Measurements from ENCODE around the gene AP2B1.
A peak's percentile ranks its signal among the peaks of the same experiment; 100 is the strongest.

AP2B1 gene

GRCh38 chr17:35596072-35596471, 8.9 kb downstream of the AP2B1 start:
- Mint-ChIP-seq H3K4me3 (no peak overlapping the region), H3K36me3 (ENCODE audit: low read depth) (peaks cover 68% of the 10 kb centered on the region), H3K9me3 (no peaks in the 10 kb centered on the region), H3K27me3 (ENCODE audit: low read depth, poor library complexity) (no peaks in the 10 kb centered on the region), H3K4me1 (no peaks in the 10 kb centered on the region), H3K27ac (no peak overlapping the region)
- TF ChIP-seq, protein P1, sequence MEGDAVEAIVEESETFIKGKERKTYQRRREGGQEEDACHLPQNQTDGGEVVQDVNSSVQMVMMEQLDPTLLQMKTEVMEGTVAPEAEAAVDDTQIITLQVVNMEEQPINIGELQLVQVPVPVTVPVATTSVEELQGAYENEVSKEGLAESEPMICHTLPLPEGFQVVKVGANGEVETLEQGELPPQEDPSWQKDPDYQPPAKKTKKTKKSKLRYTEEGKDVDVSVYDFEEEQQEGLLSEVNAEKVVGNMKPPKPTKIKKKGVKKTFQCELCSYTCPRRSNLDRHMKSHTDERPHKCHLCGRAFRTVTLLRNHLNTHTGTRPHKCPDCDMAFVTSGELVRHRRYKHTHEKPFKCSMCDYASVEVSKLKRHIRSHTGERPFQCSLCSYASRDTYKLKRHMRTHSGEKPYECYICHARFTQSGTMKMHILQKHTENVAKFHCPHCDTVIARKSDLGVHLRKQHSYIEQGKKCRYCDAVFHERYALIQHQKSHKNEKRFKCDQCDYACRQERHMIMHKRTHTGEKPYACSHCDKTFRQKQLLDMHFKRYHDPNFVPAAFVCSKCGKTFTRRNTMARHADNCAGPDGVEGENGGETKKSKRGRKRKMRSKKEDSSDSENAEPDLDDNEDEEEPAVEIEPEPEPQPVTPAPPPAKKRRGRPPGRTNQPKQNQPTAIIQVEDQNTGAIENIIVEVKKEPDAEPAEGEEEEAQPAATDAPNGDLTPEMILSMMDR (IDR thresholded peaks at IDR 0.05), result no peak
- no peak for DNase-seq

GRCh38 chr17:35596530-35597233, 9.6 kb downstream of the AP2B1 start:
- Mint-ChIP-seq H3K36me3 (ENCODE audit: low read depth) (peaks cover 69% of the 10 kb centered on the region), H3K9me3 (no peaks in the 10 kb centered on the region), H3K4me3 (no peak overlapping the region), H3K4me1 (no peaks in the 10 kb centered on the region), H3K27ac (no peak overlapping the region), H3K27me3 (ENCODE audit: low read depth, poor library complexity) (no peaks in the 10 kb centered on the region)
- peak; percentile 27 for DNase-seq
- TF ChIP-seq, protein P1 (IDR thresholded peaks at IDR 0.05), result peak; percentile 18

GRCh38 chr17:35597604-35598003, 10.5 kb downstream of the AP2B1 start:
- TF ChIP-seq, protein P1 (IDR thresholded peaks at IDR 0.05), result no peak
- no peak overlapping the region for H3K4me3 Mint-ChIP-seq
- no peak overlapping the region for H3K27ac Mint-ChIP-seq
- H3K9me3 Mint-ChIP-seq, result no peaks in the 10 kb centered on the region
- H3K36me3 Mint-ChIP-seq (ENCODE audit: low read depth), result peaks cover 78% of the 10 kb centered on the region
- H3K4me1 Mint-ChIP-seq, result no peaks in the 10 kb centered on the region
- no peak for DNase-seq
- H3K27me3 Mint-ChIP-seq (ENCODE audit: low read depth, poor library complexity), result no peaks in the 10 kb centered on the region

GRCh38 chr17:35603674-35604073, 16.6 kb downstream of the AP2B1 start:
- H3K27me3 Mint-ChIP-seq (ENCODE audit: low read depth, poor library complexity), result no peaks in the 10 kb centered on the region
- peak overlapping the region; percentile 54 for H3K27ac Mint-ChIP-seq
- no peak for DNase-seq
- TF ChIP-seq, protein P1 (IDR thresholded peaks at IDR 0.05), result no peak
- peaks cover 66% of the 10 kb centered on the region for H3K36me3 Mint-ChIP-seq (ENCODE audit: low read depth)
- no peak overlapping the region for H3K4me3 Mint-ChIP-seq
- H3K4me1 Mint-ChIP-seq, result no peaks in the 10 kb centered on the region
- no peaks in the 10 kb centered on the region for H3K9me3 Mint-ChIP-seq

DNA sequence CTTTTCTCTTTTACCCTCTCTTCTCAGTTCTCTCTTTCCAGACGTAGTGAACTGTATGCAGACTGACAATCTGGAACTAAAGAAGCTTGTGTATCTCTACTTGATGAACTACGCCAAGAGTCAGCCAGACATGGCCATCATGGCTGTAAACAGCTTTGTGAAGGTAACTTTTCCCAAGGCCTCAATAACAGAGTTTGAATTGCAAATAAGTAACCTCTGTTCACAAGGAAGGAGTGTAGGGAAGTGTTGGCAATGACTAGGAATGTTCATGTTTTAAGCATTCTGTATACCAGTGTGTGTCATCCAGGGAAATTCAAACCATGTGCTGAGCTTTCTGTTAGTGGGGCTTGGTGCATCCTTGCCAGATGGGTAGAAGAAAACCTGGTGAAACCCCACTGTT, 18.6 kb downstream of the AP2B1 start:
- H3K36me3 Mint-ChIP-seq (ENCODE audit: low read depth), result peaks cover 66% of the 10 kb centered on the region

More for the DNA sequence above, 18.6 kb downstream of the AP2B1 start:
- H3K4me1 Mint-ChIP-seq, result no peaks in the 10 kb centered on the region
- no peaks in the 10 kb centered on the region for H3K27me3 Mint-ChIP-seq (ENCODE audit: low read depth, poor library complexity)
- H3K27ac Mint-ChIP-seq, result no peak overlapping the region
- no peak overlapping the region for H3K4me3 Mint-ChIP-seq
- DNase-seq, result no peak
- TF ChIP-seq, protein P1 (IDR thresholded peaks at IDR 0.05), result no peak
- H3K9me3 Mint-ChIP-seq, result no peaks in the 10 kb centered on the region

Measured in nephron progenitor cell (in vitro differentiated cells).